Endodermal cell (in vitro differentiated cells): ENCODE results near the gene GLIS1. TPM values are rescaled to one million over a fixed set of nuclear protein-coding genes. Genes with fewer than 3 reads are reported as not detected.

Experiments
- DNase-seq: peaks from one replicate; pipeline ENCODE4 v3.0.0-alpha.2; 2017
- H3K27ac ChIP-seq: 2 replicates; pipeline ENCODE4 v1.5.1; 2013; ENCODE audit warnings: mild to moderate bottlenecking, low read depth, low read length, moderate library complexity
- H3K27me3 ChIP-seq: 2 replicates; pipeline ENCODE4 v1.6.1; 2013; ENCODE audit warnings: mild to moderate bottlenecking, low read length, moderate library complexity; ENCODE audit not compliant: insufficient read depth, control insufficient read depth, poor library complexity, severe bottlenecking
- H3K36me3 ChIP-seq: 2 replicates; pipeline ENCODE4 v1.7.0; 2013; ENCODE audit warnings: mild to moderate bottlenecking, low read length, moderate library complexity; ENCODE audit not compliant: control insufficient read depth, insufficient read depth
- H3K4me1 ChIP-seq: one replicate; pipeline ENCODE4 v1.7.0; 2013; ENCODE audit warnings: low read length; ENCODE audit not compliant: control insufficient read depth, insufficient read depth
- H3K4me3 ChIP-seq: 2 replicates; pipeline ENCODE4 v1.5.1; 2013; ENCODE audit warnings: mild to moderate bottlenecking, low read length, moderate library complexity
- H3K9ac ChIP-seq: 2 replicates; pipeline ENCODE4 v1.6.1; 2013; ENCODE audit warnings: mild to moderate bottlenecking, low read length, moderate library complexity; ENCODE audit not compliant: poor library complexity, severe bottlenecking; ENCODE audit errors: extremely low read depth
- H3K9me3 ChIP-seq: 2 replicates; pipeline ENCODE4 v1.6.1; 2013; ENCODE audit warnings: mild to moderate bottlenecking, low read length, moderate library complexity; ENCODE audit not compliant: control insufficient read depth
- H3K27ac Mint-ChIP-seq: 2 replicates; pipeline ENCODE4 v1.8.0; 2020; ENCODE audit warnings: mixed read lengths
- H3K27me3 Mint-ChIP-seq: 2 replicates; pipeline ENCODE4 v1.8.0; 2021; ENCODE audit warnings: mild to moderate bottlenecking, mixed read lengths; ENCODE audit not compliant: insufficient read depth
- H3K36me3 Mint-ChIP-seq: 2 replicates; pipeline ENCODE4 v1.8.0; 2020; ENCODE audit warnings: low read depth, mixed read lengths
- H3K4me1 Mint-ChIP-seq: 2 replicates; pipeline ENCODE4 v1.8.0; 2020; ENCODE audit warnings: mixed read lengths
- H3K4me3 Mint-ChIP-seq: 2 replicates; pipeline ENCODE4 v1.8.0; 2020; ENCODE audit warnings: mild to moderate bottlenecking, moderate library complexity, mixed read lengths
- H3K9me3 Mint-ChIP-seq: 2 replicates; pipeline ENCODE4 v1.8.0; 2020; ENCODE audit warnings: mild to moderate bottlenecking, mixed read lengths
- CTCF ChIP-seq: fragments of 200-600 bp; sonication (generic); conservative IDR thresholded peaks from 2 replicates; pipeline ENCODE4 v1.5.0; 2021; ENCODE audit warnings: antibody characterized with exemption, mild to moderate bottlenecking
- WGBS, 2 experiments: methylation state at CpG; one replicate each; pipeline versions ENCODE4 v1.1.5 to v1.1.7; 2013; ENCODE audit warnings: missing lambda C conversion rate in 2 of 2, mixed read lengths in 1 of 2; ENCODE audit not compliant: insufficient coverage in 1 of 2, insufficient read length in 1 of 2; 5-methylcytosine and 5-hydroxymethylcytosine counted together
- total RNA-seq, 2 donors: library from RNA; stranded (reverse); fragmentation: NEBNext Ultra II Directional in 1 of 2; extraction: Animal tissue kit (Norgen Biotek cat#: 25700) in 1 of 2; gene quantifications; 2 replicates in 1 of 2; 3 replicates in 1 of 2; pipeline ENCODE4 v1.2.1, GENCODE V29; 2021

Gene GLIS1
- total RNA-seq, 2 donors from 2014 or later = 2.1 to 3.9 TPM

GRCh38 chr1:53653631-53654030 is 85.3 kb downstream of the GLIS1 start:
- Histone ChIP-seq H3K9me3 (no peaks in the 10 kb centered on the region), H3K4me3 (no peak overlapping the region), H3K36me3 (no peaks in the 10 kb centered on the region), H3K9ac (no peak overlapping the region), H3K27me3 (no peaks in the 10 kb centered on the region), H3K27ac (no peak overlapping the region), H3K4me1 (no peaks in the 10 kb centered on the region)
- 94% methylated on average over 5 of the region's 5 CpGs; no CpG with 5 or more reads in 1 of the 2 experiments for WGBS, 2 experiments
- H3K27ac Mint-ChIP-seq = no peak overlapping the region
- H3K4me1 Mint-ChIP-seq = peaks cover 5% of the 10 kb centered on the region
- no peaks in the 10 kb centered on the region for H3K9me3 Mint-ChIP-seq
- DNase-seq = no peak
- H3K36me3 Mint-ChIP-seq = no peaks in the 10 kb centered on the region
- no peak overlapping the region for H3K4me3 Mint-ChIP-seq
- H3K27me3 Mint-ChIP-seq = peaks cover 3% of the 10 kb centered on the region
- no peak for TF ChIP-seq CTCF

GRCh38 chr1:53653200-53653575 is 85.8 kb downstream of the GLIS1 start:
- H3K36me3 ChIP-seq = no peaks in the 10 kb centered on the region
- H3K27me3 ChIP-seq = no peaks in the 10 kb centered on the region
- H3K27ac ChIP-seq = no peak overlapping the region
- Mint-ChIP-seq H3K4me1 (peaks cover 5% of the 10 kb centered on the region), H3K27ac (no peak overlapping the region), H3K9me3 (no peaks in the 10 kb centered on the region), H3K4me3 (no peak overlapping the region), H3K36me3 (no peaks in the 10 kb centered on the region), H3K27me3 (peaks cover 3% of the 10 kb centered on the region)
- no peak overlapping the region for H3K9ac ChIP-seq
- no peaks in the 10 kb centered on the region for H3K4me1 ChIP-seq
- no peaks in the 10 kb centered on the region for H3K9me3 ChIP-seq
- TF ChIP-seq CTCF = no peak
- WGBS, 2 experiments = 91 to 93% methylated on average over 5 to 7 of the region's 7 CpGs
- no peak overlapping the region for H3K4me3 ChIP-seq
- no peak for DNase-seq

- Mint-ChIP-seq H3K4me3 (no peak overlapping the region), H3K36me3 (no peaks in the 10 kb centered on the region), H3K4me1 (peaks cover 5% of the 10 kb centered on the region), H3K27ac (no peak overlapping the region), H3K9me3 (no peaks in the 10 kb centered on the region), H3K27me3 (peaks cover 4% of the 10 kb centered on the region)
- 88 to 95% methylated on average over 7 of the region's 7 CpGs for WGBS, 2 experiments
- no peak for DNase-seq
- Histone ChIP-seq H3K27me3 (no peaks in the 10 kb centered on the region), H3K27ac (no peak overlapping the region), H3K4me1 (no peaks in the 10 kb centered on the region), H3K36me3 (no peaks in the 10 kb centered on the region), H3K9me3 (no peaks in the 10 kb centered on the region), H3K4me3 (no peak overlapping the region), H3K9ac (no peak overlapping the region)
- no peak for TF ChIP-seq CTCF
Observed at GRCh38 chr1:53652441-53653199, 86.3 kb downstream of the GLIS1 start.
